DND-41 (cell line): ENCODE results near the gene PCDH7.

Experiments
- ATAC-seq: fragments of 200-7000 bp; cut with Tn5 transposase; 3 replicates; pipeline ENCODE4 v1.9.1; 2021; ENCODE audit warnings: low read depth; ENCODE audit not compliant: insufficient read depth
- DNase-seq: peaks from one replicate; pipeline ENCODE4 v3.0.0-alpha.2; 2020
- H2AFZ ChIP-seq: 2 replicates; pipeline ENCODE4 v1.6.0; 2012; ENCODE audit warnings: low read depth, low read length
- H3K27ac ChIP-seq: 2 replicates; pipeline ENCODE4 v1.5.1; 2012; ENCODE audit warnings: low read length, inconsistent platforms
- H3K27me3 ChIP-seq: fragments of 200-600 bp; sonication (generic); 2 replicates; pipeline ENCODE4 v1.6.0; 2012; ENCODE audit warnings: low read length, mild to moderate bottlenecking, inconsistent platforms; ENCODE audit not compliant: insufficient read depth, poor library complexity
- H3K36me3 ChIP-seq: 2 replicates; pipeline ENCODE4 v1.5.1; 2012; ENCODE audit warnings: low read length, inconsistent platforms; ENCODE audit not compliant: insufficient read depth
- H3K4me1 ChIP-seq: 2 replicates; pipeline ENCODE4 v1.5.1; 2012; ENCODE audit warnings: mild to moderate bottlenecking, low read length; ENCODE audit not compliant: insufficient read depth
- H3K4me2 ChIP-seq: 2 replicates; pipeline ENCODE4 v1.6.0; 2012; ENCODE audit warnings: mild to moderate bottlenecking, moderate library complexity, low read length, inconsistent platforms; ENCODE audit not compliant: insufficient read depth
- H3K4me3 ChIP-seq, 2 experiments: fragments of 200-600 bp in 1 of 2; shearing (Covaris generic) in 1 of 2; 2 replicates each; pipeline ENCODE4 v1.5.1; 2012 to 2016; ENCODE audit warnings: inconsistent platforms in 2 of 2, low read length in 2 of 2, mild to moderate bottlenecking in 2 of 2, low read depth in 1 of 2, moderate library complexity in 1 of 2
- H3K79me2 ChIP-seq: 2 replicates; pipeline ENCODE4 v1.6.0; 2012; ENCODE audit warnings: low read length, inconsistent platforms; ENCODE audit not compliant: insufficient read depth
- H3K9ac ChIP-seq: 2 replicates; pipeline ENCODE4 v1.6.0; 2012; ENCODE audit warnings: low read depth, mild to moderate bottlenecking, inconsistent platforms, low read length, moderate library complexity
- H3K9me3 ChIP-seq: 2 replicates; pipeline ENCODE4 v1.5.1; 2012; ENCODE audit warnings: low read length, moderate library complexity, mild to moderate bottlenecking, inconsistent platforms; ENCODE audit not compliant: insufficient read depth, severe bottlenecking
- H4K20me1 ChIP-seq: 2 replicates; pipeline ENCODE4 v1.6.0; 2012; ENCODE audit warnings: low read length; ENCODE audit not compliant: insufficient read depth
- EZH2 ChIP-seq: IDR thresholded peaks from 3 replicates; pipeline ENCODE4 v1.6.1; 2012; ENCODE audit warnings: borderline replicate concordance, low read depth, mild to moderate bottlenecking, moderate library complexity, low read length, inconsistent platforms; ENCODE audit not compliant: severe bottlenecking
- TF ChIP-seq, protein P1 (sequence below): IDR thresholded peaks from 2 replicates; pipeline ENCODE4 v1.5.1; 2012; ENCODE audit warnings: borderline replicate concordance, low read length, moderate library complexity, mild to moderate bottlenecking; ENCODE audit not compliant: poor library complexity, severe bottlenecking; ENCODE audit errors: extremely low read depth

The PCDH7 gene

GRCh38 chr4:30722092-30722358 lies 1.9 kb downstream of the PCDH7 start:
- H3K4me1 ChIP-seq, result no peaks in the 10 kb centered on the region
- no peak overlapping the region for H3K4me2 ChIP-seq
- no peak overlapping the region for H3K9ac ChIP-seq
- H3K79me2 ChIP-seq, result no peaks in the 10 kb centered on the region
- TF ChIP-seq, protein P1, sequence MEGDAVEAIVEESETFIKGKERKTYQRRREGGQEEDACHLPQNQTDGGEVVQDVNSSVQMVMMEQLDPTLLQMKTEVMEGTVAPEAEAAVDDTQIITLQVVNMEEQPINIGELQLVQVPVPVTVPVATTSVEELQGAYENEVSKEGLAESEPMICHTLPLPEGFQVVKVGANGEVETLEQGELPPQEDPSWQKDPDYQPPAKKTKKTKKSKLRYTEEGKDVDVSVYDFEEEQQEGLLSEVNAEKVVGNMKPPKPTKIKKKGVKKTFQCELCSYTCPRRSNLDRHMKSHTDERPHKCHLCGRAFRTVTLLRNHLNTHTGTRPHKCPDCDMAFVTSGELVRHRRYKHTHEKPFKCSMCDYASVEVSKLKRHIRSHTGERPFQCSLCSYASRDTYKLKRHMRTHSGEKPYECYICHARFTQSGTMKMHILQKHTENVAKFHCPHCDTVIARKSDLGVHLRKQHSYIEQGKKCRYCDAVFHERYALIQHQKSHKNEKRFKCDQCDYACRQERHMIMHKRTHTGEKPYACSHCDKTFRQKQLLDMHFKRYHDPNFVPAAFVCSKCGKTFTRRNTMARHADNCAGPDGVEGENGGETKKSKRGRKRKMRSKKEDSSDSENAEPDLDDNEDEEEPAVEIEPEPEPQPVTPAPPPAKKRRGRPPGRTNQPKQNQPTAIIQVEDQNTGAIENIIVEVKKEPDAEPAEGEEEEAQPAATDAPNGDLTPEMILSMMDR, result no peak
- TF ChIP-seq EZH2, result no peak
- H4K20me1 ChIP-seq, result no peaks in the 10 kb centered on the region
- DNase-seq (no peak), ATAC-seq (no peak)
- no peak overlapping the region for H3K4me3 ChIP-seq
- H3K36me3 ChIP-seq, result no peaks in the 10 kb centered on the region
- H3K27me3 ChIP-seq, result no peaks in the 10 kb centered on the region
- H2AFZ ChIP-seq, result no peak overlapping the region
- H3K9me3 ChIP-seq, result peaks cover 21% of the 10 kb centered on the region
- H3K27ac ChIP-seq, result no peak overlapping the region

- ATAC-seq (no peak), DNase-seq (no peak)
- no peak overlapping the region for H3K9ac ChIP-seq
- H4K20me1 ChIP-seq, result no peaks in the 10 kb centered on the region
- peaks cover 17% of the 10 kb centered on the region for H3K9me3 ChIP-seq
- H3K79me2 ChIP-seq, result no peaks in the 10 kb centered on the region
- no peaks in the 10 kb centered on the region for H3K4me1 ChIP-seq
- TF ChIP-seq, protein P1, result no peak
- TF ChIP-seq EZH2, result no peak
- no peaks in the 10 kb centered on the region for H3K27me3 ChIP-seq
- no peak overlapping the region for H3K4me2 ChIP-seq
- H2AFZ ChIP-seq, result no peak overlapping the region
- no peaks in the 10 kb centered on the region for H3K36me3 ChIP-seq
- H3K4me3 ChIP-seq, result no peak overlapping the region
- no peak overlapping the region for H3K27ac ChIP-seq
Observed at GRCh38 chr4:30722359-30723200, 2.4 kb downstream of the PCDH7 start.

- Histone ChIP-seq H3K4me2 (no peak overlapping the region), H3K79me2 (no peaks in the 10 kb centered on the region), H3K36me3 (no peaks in the 10 kb centered on the region), H3K9me3 (peaks cover 17% of the 10 kb centered on the region), H3K4me3 (no peak overlapping the region), H3K27ac (no peak overlapping the region), H2AFZ (no peak overlapping the region), H4K20me1 (no peaks in the 10 kb centered on the region), H3K9ac (no peak overlapping the region), H3K27me3 (no peaks in the 10 kb centered on the region), H3K4me1 (no peaks in the 10 kb centered on the region)
- no peak for TF ChIP-seq EZH2
- TF ChIP-seq, protein P1, result no peak
- no peak for ATAC-seq
- DNase-seq, result no peak
Observed at GRCh38 chr4:30723201-30723955, 3.2 kb downstream of the PCDH7 start.
